Hypothalamus (tissue), 51 donors: Measurements from ENCODE around the gene SPSB1.

Source experiments
- DNase-seq, 51 donors: peaks; one replicate each; lab custom pipeline; 2025; lab: John Stamatoyannopoulos, UW

Gene SPSB1

GRCh38 chr1:9384128-9384527 lies 91.4 kb downstream of the SPSB1 start:
- peak in 4 of 51 donors; percentile 18 to 25 (median 22) for DNase-seq

GRCh38 chr1:9384751-9385245 lies 92.1 kb downstream of the SPSB1 start:
- peak in 31 of 51 donors; percentile 12 to 77 (median 51) for DNase-seq

GRCh38 chr1:9385392-9385791 lies 92.7 kb downstream of the SPSB1 start:
- peak in 1 of 51 donors; percentile 13 for DNase-seq

- DNase-seq: peak in 2 of 51 donors; percentile 17 to 42
Measured at GRCh38 chr1:9385801-9386573, 93.3 kb downstream of the SPSB1 start.

- peak in 49 of 51 donors; percentile 19 to 96 (median 82) for DNase-seq
Measured at GRCh38 chr1:9388335-9389180, 95.9 kb downstream of the SPSB1 start.

- DNase-seq: no peak
Measured at GRCh38 chr1:9389968-9390367, 97.3 kb downstream of the SPSB1 start.

- DNase-seq: no peak
Measured at GRCh38 chr1:9391620-9392019, 98.9 kb downstream of the SPSB1 start.

GRCh38 chr1:9394010-9394409 lies 101.3 kb downstream of the SPSB1 start:
- DNase-seq: no peak

GRCh38 chr1:9395018-9395417 lies 102.3 kb downstream of the SPSB1 start:
- DNase-seq: no peak

GRCh38 chr1:9397047-9397446 lies 104.4 kb downstream of the SPSB1 start:
- DNase-seq: no peak

- no peak for DNase-seq
Measured at GRCh38 chr1:9397997-9398526, 105.4 kb downstream of the SPSB1 start.

- DNase-seq: peak in 18 of 51 donors; percentile 14 to 65 (median 38)
Measured at GRCh38 chr1:9399510-9400424, 107.1 kb downstream of the SPSB1 start.

- peak in 1 of 51 donors; percentile 21 for DNase-seq
Measured at GRCh38 chr1:9400425-9401079, 107.9 kb downstream of the SPSB1 start.

GRCh38 chr1:9401080-9401453 lies 108.4 kb downstream of the SPSB1 start:
- no peak for DNase-seq

GRCh38 chr1:9402256-9402616 lies 109.5 kb downstream of the SPSB1 start:
- no peak for DNase-seq

- DNase-seq: no peak
Measured at GRCh38 chr1:9402717-9403225, 110.1 kb downstream of the SPSB1 start.

- DNase-seq: no peak
Measured at GRCh38 chr1:9404117-9404914, 111.6 kb downstream of the SPSB1 start.

- DNase-seq: no peak
Measured at GRCh38 chr1:9406111-9406510, 113.4 kb downstream of the SPSB1 start.
